IMR-90 (cell line): ENCODE measurements around the gene SCARF1. TPM values are rescaled to one million over a fixed set of nuclear protein-coding genes. Genes with fewer than 3 reads are reported as not detected.

Source experiments
- ATAC-seq: fragments of 200-7000 bp; cut with Tn5 transposase; 2 replicates; pipeline ENCODE4 v1.9.1; 2020; ENCODE audit warnings: low read depth, mild to moderate bottlenecking, moderate library complexity
- BruUV-seq: library from RNA; stranded (reverse); fragments of 400-500 nt; replicated peaks from 2 replicates; lab custom pipeline; 2021; lab: Mats Ljungman, UMichigan
- CTCF ChIA-PET: fragments of 300-600 bp; formaldehyde crosslinking; extraction: SDS; loops from one replicate; lab custom pipeline; 2021; ENCODE audit warnings: antibody characterized with exemption; lab: Yijun Ruan, JAX
- POLR2A ChIA-PET: fragments of 300-600 bp; sonication (Branson Sonifier 250); formaldehyde crosslinking; loops from one replicate; lab custom pipeline; 2022; ENCODE audit warnings: antibody characterized with exemption; ENCODE audit not compliant: unreplicated experiment; lab: Charles Lee
- DNase-seq: peaks from one replicate; pipeline ENCODE4 v3.0.0; 2013
- H2AFZ ChIP-seq: replicated peaks from 2 replicates; pipeline ENCODE3; 2013; ENCODE audit warnings: low read length, mild to moderate bottlenecking; ENCODE audit not compliant: poor library complexity
- H2AK5ac ChIP-seq: 2 replicates; pipeline ENCODE4 v1.6.1; 2013; ENCODE audit warnings: low read depth, low read length, inconsistent platforms
- H2AK9ac ChIP-seq: replicated peaks from 2 replicates; pipeline ENCODE3; 2013; ENCODE audit warnings: mild to moderate bottlenecking, low read depth, low read length, moderate library complexity; ENCODE audit not compliant: poor library complexity
- H2BK120ac ChIP-seq: 2 replicates; pipeline ENCODE4 v1.6.1; 2013; ENCODE audit warnings: low read depth, low read length, inconsistent platforms
- H2BK15ac ChIP-seq: 3 replicates; pipeline ENCODE4 v1.6.1; 2013; ENCODE audit warnings: low read depth, low read length, inconsistent platforms
- H2BK20ac ChIP-seq: 2 replicates; pipeline ENCODE4 v1.6.1; 2013; ENCODE audit warnings: low read depth, mild to moderate bottlenecking, inconsistent platforms, low read length, moderate library complexity
- H2BK5ac ChIP-seq: 2 replicates; pipeline ENCODE4 v1.6.1; 2013; ENCODE audit warnings: mild to moderate bottlenecking, low read depth, low read length, inconsistent platforms; ENCODE audit not compliant: poor library complexity, severe bottlenecking
- H3K14ac ChIP-seq: replicated peaks from 2 replicates; pipeline ENCODE4 v1.6.1; 2013; ENCODE audit warnings: low read depth, low read length, inconsistent platforms
- H3K18ac ChIP-seq: 2 replicates; pipeline ENCODE4 v1.6.1; 2013; ENCODE audit warnings: low read depth, low read length, control low read depth
- H3K23ac ChIP-seq: 2 replicates; pipeline ENCODE4 v1.6.1; 2013; ENCODE audit warnings: low read depth, low read length, inconsistent platforms
- H3K27ac ChIP-seq: 2 replicates; pipeline ENCODE4 v1.5.1; 2013; ENCODE audit warnings: mild to moderate bottlenecking, control low read depth, low read length; ENCODE audit not compliant: insufficient read depth
- H3K27me3 ChIP-seq: 2 replicates; pipeline ENCODE4 v1.6.1; 2013; ENCODE audit warnings: low read length; ENCODE audit not compliant: control insufficient read depth, insufficient read depth
- H3K36me3 ChIP-seq: 2 replicates; pipeline ENCODE4 v1.6.1; 2013; ENCODE audit warnings: low read length, mixed read lengths; ENCODE audit not compliant: control insufficient read depth, insufficient read depth
- H3K4ac ChIP-seq: 2 replicates; pipeline ENCODE4 v1.6.1; 2013; ENCODE audit warnings: low read depth, low read length, inconsistent platforms
- H3K4me1 ChIP-seq: 2 replicates; pipeline ENCODE4 v1.6.1; 2013; ENCODE audit warnings: low read length, mixed read lengths; ENCODE audit not compliant: control insufficient read depth, insufficient read depth
- H3K4me2 ChIP-seq: 2 replicates; pipeline ENCODE4 v1.6.1; 2013; ENCODE audit warnings: low read depth, mild to moderate bottlenecking, control low read depth, low read length, moderate library complexity
- H3K4me3 ChIP-seq: 2 replicates; pipeline ENCODE4 v1.5.1; 2013; ENCODE audit warnings: low read depth, mild to moderate bottlenecking, control low read depth, low read length, moderate library complexity; ENCODE audit not compliant: insufficient read depth
- H3K56ac ChIP-seq: 2 replicates; pipeline ENCODE4 v1.6.1; 2013; ENCODE audit warnings: low read length, inconsistent platforms; ENCODE audit not compliant: insufficient read depth; ENCODE audit errors: extremely low read depth
- H3K79me1 ChIP-seq, 2 experiments: 2 replicates each; pipeline ENCODE4 v1.6.1; 2013; ENCODE audit warnings: low read length in 2 of 2, inconsistent platforms in 1 of 2, low read depth in 1 of 2
- H3K9ac ChIP-seq: 2 replicates; pipeline ENCODE4 v1.6.1; 2013; ENCODE audit warnings: low read depth, low read length, control low read depth
- H3K9me1 ChIP-seq: 2 replicates; pipeline ENCODE4 v1.6.1; 2013; ENCODE audit warnings: low read length, inconsistent platforms; ENCODE audit not compliant: insufficient read depth
- H3K9me3 ChIP-seq: 2 replicates; pipeline ENCODE4 v1.6.1; 2013; ENCODE audit warnings: low read length; ENCODE audit not compliant: control insufficient read depth, insufficient read depth
- H4K20me1 ChIP-seq: 2 replicates; pipeline ENCODE4 v1.6.1; 2013; ENCODE audit warnings: low read length, inconsistent platforms; ENCODE audit not compliant: insufficient read depth
- H4K5ac ChIP-seq: 2 replicates; pipeline ENCODE4 v1.6.1; 2013; ENCODE audit warnings: mild to moderate bottlenecking, low read depth, low read length, control low read depth
- H4K8ac ChIP-seq, 2 experiments: 2 replicates each; pipeline ENCODE4 v1.6.1; 2013; ENCODE audit warnings: low read depth in 2 of 2, low read length in 2 of 2, control low read depth in 1 of 2, inconsistent platforms in 1 of 2
- H4K91ac ChIP-seq: 2 replicates; pipeline ENCODE4 v1.6.1; 2013; ENCODE audit warnings: low read depth, low read length, inconsistent platforms; ENCODE audit not compliant: insufficient read depth
- BHLHE40 ChIP-seq: fragments of 150-350 bp; IDR thresholded peaks from 2 replicates; pipeline ENCODE4 v1.6.1; 2016; ENCODE audit warnings: mild to moderate bottlenecking, low read depth, low read length
- CEBPB ChIP-seq: IDR thresholded peaks from 2 replicates; pipeline ENCODE4 v1.6.1; 2012; ENCODE audit warnings: low read depth, low read length, improper control_type of control experiment
- CHD1 ChIP-seq: IDR thresholded peaks from 2 replicates; pipeline ENCODE4 v1.6.1; 2012; ENCODE audit warnings: low read depth, low read length, improper control_type of control experiment
- FOS ChIP-seq: fragments of 150-350 bp; IDR thresholded peaks from 2 replicates; pipeline ENCODE4 v1.6.1; 2016; ENCODE audit warnings: low read depth, low read length
- MAFK ChIP-seq: IDR thresholded peaks from 2 replicates; pipeline ENCODE4 v1.6.1; 2012; ENCODE audit warnings: low read depth, low read length, improper control_type of control experiment
- MAZ ChIP-seq: IDR thresholded peaks from 2 replicates; pipeline ENCODE4 v1.6.1; 2012; ENCODE audit warnings: low read depth, mild to moderate bottlenecking, low read length, improper control_type of control experiment, moderate library complexity, borderline replicate concordance
- MXI1 ChIP-seq: IDR thresholded peaks from 2 replicates; pipeline ENCODE4 v1.6.1; 2012; ENCODE audit warnings: low read depth, mild to moderate bottlenecking, low read length, moderate library complexity, borderline replicate concordance
- NFE2L2 ChIP-seq: fragments of 150-350 bp; IDR thresholded peaks from 2 replicates; pipeline ENCODE4 v1.6.1; 2016; ENCODE audit warnings: low read depth, mild to moderate bottlenecking, low read length
- POLR2A ChIP-seq: IDR thresholded peaks from 2 replicates; pipeline ENCODE4 v1.6.1; 2012; ENCODE audit warnings: mild to moderate bottlenecking, low read depth, low read length
- RAD21 ChIP-seq: IDR thresholded peaks from 2 replicates; pipeline ENCODE4 v1.6.1; 2012; ENCODE audit warnings: low read length, improper control_type of control experiment
- RCOR1 ChIP-seq: IDR thresholded peaks from 2 replicates; pipeline ENCODE4 v1.6.1; 2012; ENCODE audit warnings: mild to moderate bottlenecking, low read length, improper control_type of control experiment; ENCODE audit not compliant: insufficient replicate concordance
- RFX5 ChIP-seq: IDR thresholded peaks from 2 replicates; pipeline ENCODE4 v1.8.0; 2012; ENCODE audit warnings: low read depth, mild to moderate bottlenecking, low read length, moderate library complexity
- SMC3 ChIP-seq: fragments of 150-350 bp; IDR thresholded peaks from 2 replicates; pipeline ENCODE4 v1.6.1; 2016; ENCODE audit warnings: low read depth, mild to moderate bottlenecking, antibody characterized with exemption, low read length, moderate library complexity
- WGBS, 2 experiments: methylation state at CpG; one replicate each; pipeline versions ENCODE4 v1.1.5 to v1.1.7; 2013; ENCODE audit warnings: missing lambda C conversion rate in 2 of 2; ENCODE audit not compliant: insufficient read length in 1 of 2; ENCODE audit errors: extremely low coverage in 2 of 2; 5-methylcytosine and 5-hydroxymethylcytosine counted together
- dilution Hi-C: fragments of 300-500 bp; cut with HindIII; formaldehyde crosslinking; loops from one replicate; pipeline ENCODE4 v1.14.3; 2018; ENCODE audit warnings: low sequenced_read_pairs; ENCODE audit not compliant: unreplicated experiment
- in situ Hi-C: fragments of 300-500 bp; cut with MboI; formaldehyde crosslinking; loops from 3 replicates; pipeline ENCODE4 v1.14.3; 2019; ENCODE audit warnings: low sequenced_read_pairs, inconsistent platforms, mixed read lengths
- intact Hi-C: fragments of 100-400 bp; cut with micrococcal nuclease; formaldehyde crosslinking; loops from 2 replicates; pipeline ENCODE4 v1.10.0; 2022
- polyA plus RNA-seq, 3 experiments: library from polyadenylated mRNA; depleted of rRNA; stranded (reverse); fragments of >200 nt; gene quantifications; 2 replicates each; pipeline ENCODE4 v1.2.3, GENCODE V29; 2012; ENCODE audit warnings: low replicate concordance in 1 of 3
- total RNA-seq: library from RNA; depleted of rRNA; stranded (reverse); fragments of >200 nt; gene quantifications from 2 replicates; pipeline ENCODE4 v1.2.3, GENCODE V29; 2012
- TF ChIP-seq, protein P1 (sequence below): fragments of 150-350 bp; IDR thresholded peaks from 2 replicates; pipeline ENCODE4 v1.6.1; 2017; ENCODE audit warnings: mild to moderate bottlenecking, antibody characterized with exemption, low read length, low read depth
- TF ChIP-seq, protein P2 (sequence below): conservative IDR thresholded peaks from 2 replicates; pipeline ENCODE4 v1.5.1; 2012; ENCODE audit warnings: mild to moderate bottlenecking, low read depth, low read length, improper control_type of control experiment
- TF ChIP-seq, protein P3 (sequence below): fragments of 150-350 bp; IDR thresholded peaks from 2 replicates; pipeline ENCODE4 v1.6.1; 2016; ENCODE audit warnings: low read depth, mild to moderate bottlenecking, low read length, moderate library complexity, borderline replicate concordance

The SCARF1 gene
- total and polyA plus RNA-seq, 2 of the 4 experiments (the other 2 are of a cell fraction), result 0.18 to 0.43 TPM

DNA sequence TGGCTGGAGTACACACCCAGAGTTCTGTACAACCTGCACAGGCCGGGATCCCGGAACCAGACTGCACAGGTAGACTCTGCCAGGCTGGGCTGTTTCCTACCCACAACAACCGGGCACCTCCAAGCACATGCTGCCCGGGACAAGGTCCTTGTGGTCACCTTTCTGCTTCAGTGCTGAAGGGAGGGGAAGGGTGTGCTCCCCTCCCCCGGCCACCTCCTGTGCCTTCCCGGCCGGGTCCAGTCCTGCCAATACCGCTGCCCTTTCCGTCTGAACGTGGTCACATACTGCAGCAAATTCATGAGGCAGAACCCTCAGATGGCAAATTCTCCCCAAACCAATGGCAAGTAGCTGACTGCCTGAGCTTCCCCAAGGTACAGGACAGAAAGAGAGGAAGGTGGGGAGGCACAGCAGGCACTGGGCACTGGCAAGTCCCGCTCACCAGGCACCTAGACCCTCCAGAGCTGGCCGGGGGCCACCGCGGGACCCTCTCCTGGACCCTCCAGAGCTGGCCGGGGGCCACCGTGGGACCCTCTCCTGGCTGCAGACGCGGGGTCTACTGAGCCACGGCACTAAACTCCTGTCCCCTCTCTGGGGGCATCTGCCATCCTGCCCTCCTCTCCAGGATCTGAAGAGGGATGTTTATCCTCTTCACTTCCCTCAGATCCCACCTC lies 39.7 kb downstream of the SCARF1 start:
- Histone ChIP-seq H4K8ac (no peak overlapping the region), H3K9me3 (peaks cover 8% of the 10 kb centered on the region; the same call in 1 of the 2 replicates), H3K23ac (no peak overlapping the region), H3K9ac (no peak overlapping the region), H3K9me1 (no peaks in the 10 kb centered on the region; the same call in 1 of the 2 replicates), H4K91ac (no peak overlapping the region), H3K4me3 (no peak overlapping the region), H2AFZ (no peak overlapping the region), H2AK5ac (no peak overlapping the region), H3K79me1 (no peaks in the 10 kb centered on the region), H2BK5ac (no peak overlapping the region), H3K27me3 (no peaks in the 10 kb centered on the region), H3K4me1 (peaks cover 6% of the 10 kb centered on the region; the same call in 1 of the 2 replicates), H4K20me1 (no peaks in the 10 kb centered on the region; the same call in 1 of the 2 replicates), H3K18ac (no peak overlapping the region), H3K14ac (no peak overlapping the region), H3K4ac (no peak overlapping the region), H2AK9ac (no peak overlapping the region), H2BK20ac (no peak overlapping the region), H2BK120ac (no peak overlapping the region), H3K36me3 (no peaks in the 10 kb centered on the region), H3K56ac (no peak overlapping the region), H2BK15ac (no peak overlapping the region), H3K4me2 (no peak overlapping the region), H3K27ac (no peak overlapping the region), H4K5ac (no peak overlapping the region)
- no TSS peak for BruUV-seq
- in situ Hi-C loops, result no loop called here
- 81% methylated on average over 5 of the region's 19 CpGs; no CpG with 5 or more reads in 1 of the 2 experiments for WGBS, 2 experiments
- ATAC-seq (no peak), DNase-seq (no peak)
- ChIA-PET POLR2A (no interaction called here), CTCF (no interaction called here)
- intact Hi-C loops, result no loop called here
- dilution Hi-C loops, result no loop called here
- TF ChIP-seq MAZ (no peak), RCOR1 (no peak), MXI1 (no peak), POLR2A (no peak), CHD1 (no peak), BHLHE40 (no peak), RFX5 (no peak), NFE2L2 (no peak), FOS (no peak), CEBPB (no peak), SMC3 (no peak), RAD21 (no peak), MAFK (no peak)
- TF ChIP-seq, protein P1, sequence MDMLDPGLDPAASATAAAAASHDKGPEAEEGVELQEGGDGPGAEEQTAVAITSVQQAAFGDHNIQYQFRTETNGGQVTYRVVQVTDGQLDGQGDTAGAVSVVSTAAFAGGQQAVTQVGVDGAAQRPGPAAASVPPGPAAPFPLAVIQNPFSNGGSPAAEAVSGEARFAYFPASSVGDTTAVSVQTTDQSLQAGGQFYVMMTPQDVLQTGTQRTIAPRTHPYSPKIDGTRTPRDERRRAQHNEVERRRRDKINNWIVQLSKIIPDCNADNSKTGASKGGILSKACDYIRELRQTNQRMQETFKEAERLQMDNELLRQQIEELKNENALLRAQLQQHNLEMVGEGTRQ, result no peak
- TF ChIP-seq, protein P2, sequence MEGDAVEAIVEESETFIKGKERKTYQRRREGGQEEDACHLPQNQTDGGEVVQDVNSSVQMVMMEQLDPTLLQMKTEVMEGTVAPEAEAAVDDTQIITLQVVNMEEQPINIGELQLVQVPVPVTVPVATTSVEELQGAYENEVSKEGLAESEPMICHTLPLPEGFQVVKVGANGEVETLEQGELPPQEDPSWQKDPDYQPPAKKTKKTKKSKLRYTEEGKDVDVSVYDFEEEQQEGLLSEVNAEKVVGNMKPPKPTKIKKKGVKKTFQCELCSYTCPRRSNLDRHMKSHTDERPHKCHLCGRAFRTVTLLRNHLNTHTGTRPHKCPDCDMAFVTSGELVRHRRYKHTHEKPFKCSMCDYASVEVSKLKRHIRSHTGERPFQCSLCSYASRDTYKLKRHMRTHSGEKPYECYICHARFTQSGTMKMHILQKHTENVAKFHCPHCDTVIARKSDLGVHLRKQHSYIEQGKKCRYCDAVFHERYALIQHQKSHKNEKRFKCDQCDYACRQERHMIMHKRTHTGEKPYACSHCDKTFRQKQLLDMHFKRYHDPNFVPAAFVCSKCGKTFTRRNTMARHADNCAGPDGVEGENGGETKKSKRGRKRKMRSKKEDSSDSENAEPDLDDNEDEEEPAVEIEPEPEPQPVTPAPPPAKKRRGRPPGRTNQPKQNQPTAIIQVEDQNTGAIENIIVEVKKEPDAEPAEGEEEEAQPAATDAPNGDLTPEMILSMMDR, result no peak
- TF ChIP-seq, protein P3, sequence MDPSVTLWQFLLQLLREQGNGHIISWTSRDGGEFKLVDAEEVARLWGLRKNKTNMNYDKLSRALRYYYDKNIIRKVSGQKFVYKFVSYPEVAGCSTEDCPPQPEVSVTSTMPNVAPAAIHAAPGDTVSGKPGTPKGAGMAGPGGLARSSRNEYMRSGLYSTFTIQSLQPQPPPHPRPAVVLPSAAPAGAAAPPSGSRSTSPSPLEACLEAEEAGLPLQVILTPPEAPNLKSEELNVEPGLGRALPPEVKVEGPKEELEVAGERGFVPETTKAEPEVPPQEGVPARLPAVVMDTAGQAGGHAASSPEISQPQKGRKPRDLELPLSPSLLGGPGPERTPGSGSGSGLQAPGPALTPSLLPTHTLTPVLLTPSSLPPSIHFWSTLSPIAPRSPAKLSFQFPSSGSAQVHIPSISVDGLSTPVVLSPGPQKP, result no peak
